Measurements from ENCODE around the gene APOA1.

Gene APOA1

GRCh38 chr11:116823031-116823843 lies 14.2 kb downstream of the APOA1 start, which contains the start of gene APOA4:
TSS of gene APOA4 (minus strand) at chr11:116823304. CDS start at chr11:116823191, 113 bp downstream.
- H3K27me3 ChIP-seq (ENCODE audit: control insufficient read depth, insufficient read depth, low read length) = no peaks in the 10 kb centered on the region
- H3K9me3 ChIP-seq (replicated peaks; ENCODE audit: low read length) = no peaks in the 10 kb centered on the region
- H3K4me3 ChIP-seq (ENCODE audit: low read length) = no peak within 1 kb of the TSS
- no peaks in the 10 kb centered on the region for H3K36me3 ChIP-seq (ENCODE audit: insufficient read depth, low read length)
- no peak within 1 kb of the TSS for H3K4me2 ChIP-seq (ENCODE audit: low read length)
- no peak within 1 kb of the TSS for H3K9ac ChIP-seq (ENCODE audit: low read depth, low read length)
- H3K4me1 ChIP-seq (ENCODE audit: control insufficient read depth, insufficient read depth, low read length) = no peaks in the 10 kb centered on the region

GRCh38 chr11:116822575-116822974 lies 14.8 kb downstream of the APOA1 start:
- H3K4me1 ChIP-seq (ENCODE audit: control insufficient read depth, insufficient read depth, low read length) = no peaks in the 10 kb centered on the region
- H3K27me3 ChIP-seq (ENCODE audit: control insufficient read depth, insufficient read depth, low read length) = no peaks in the 10 kb centered on the region
- no peak overlapping the region for H3K4me3 ChIP-seq (ENCODE audit: low read length)
- no peaks in the 10 kb centered on the region for H3K9me3 ChIP-seq (replicated peaks; ENCODE audit: low read length)
- no peak overlapping the region for H3K4me2 ChIP-seq (ENCODE audit: low read length)
- no peaks in the 10 kb centered on the region for H3K36me3 ChIP-seq (ENCODE audit: insufficient read depth, low read length)
- H3K9ac ChIP-seq (ENCODE audit: low read depth, low read length) = no peak overlapping the region

GRCh38 chr11:116821050-116821918 lies 16.1 kb downstream of the APOA1 start:
- H3K4me1 ChIP-seq (ENCODE audit: control insufficient read depth, insufficient read depth, low read length) = no peaks in the 10 kb centered on the region
- no peaks in the 10 kb centered on the region for H3K36me3 ChIP-seq (ENCODE audit: insufficient read depth, low read length)
- no peak overlapping the region for H3K9ac ChIP-seq (ENCODE audit: low read depth, low read length)
- no peak overlapping the region for H3K4me2 ChIP-seq (ENCODE audit: low read length)
- no peaks in the 10 kb centered on the region for H3K27me3 ChIP-seq (ENCODE audit: control insufficient read depth, insufficient read depth, low read length)
- H3K4me3 ChIP-seq (ENCODE audit: low read length) = no peak overlapping the region
- H3K9me3 ChIP-seq (replicated peaks; ENCODE audit: low read length) = no peaks in the 10 kb centered on the region

- H3K36me3 ChIP-seq (ENCODE audit: insufficient read depth, low read length) = no peaks in the 10 kb centered on the region
- H3K9ac ChIP-seq (ENCODE audit: low read depth, low read length) = no peak overlapping the region
- H3K4me1 ChIP-seq (ENCODE audit: control insufficient read depth, insufficient read depth, low read length) = no peaks in the 10 kb centered on the region
- H3K27me3 ChIP-seq (ENCODE audit: control insufficient read depth, insufficient read depth, low read length) = no peaks in the 10 kb centered on the region
- no peak overlapping the region for H3K4me2 ChIP-seq (ENCODE audit: low read length)
- no peaks in the 10 kb centered on the region for H3K9me3 ChIP-seq (replicated peaks; ENCODE audit: low read length)
- H3K4me3 ChIP-seq (ENCODE audit: low read length) = no peak overlapping the region
These were observed 18.4 kb downstream of the APOA1 start for GRCh38 chr11:116819049-116819448.

DNA sequence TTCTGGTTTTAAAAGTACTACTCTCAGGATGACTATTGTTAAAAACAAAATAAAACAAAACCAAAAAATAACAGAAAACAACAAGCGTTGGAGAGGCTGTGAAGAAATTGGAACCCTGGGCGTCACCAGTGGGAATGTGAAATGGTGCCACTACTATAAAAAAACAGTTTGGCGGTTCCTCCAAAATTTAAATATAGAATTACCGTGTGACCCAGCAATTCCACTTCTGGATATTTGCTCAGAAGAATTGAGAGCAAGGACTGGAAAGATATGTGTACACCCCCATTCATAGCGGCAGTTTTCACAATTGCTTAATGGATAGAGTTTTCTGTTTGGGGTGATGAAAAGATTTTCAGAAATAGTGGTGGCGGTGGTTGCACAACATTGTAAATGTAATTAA lies 22.9 kb downstream of the APOA1 start:
- Histone ChIP-seq H3K9me3 (replicated peaks; ENCODE audit: low read length) (no peaks in the 10 kb centered on the region), H3K4me1 (ENCODE audit: control insufficient read depth, insufficient read depth, low read length) (peaks cover 8% of the 10 kb centered on the region), H3K9ac (ENCODE audit: low read depth, low read length) (no peak overlapping the region), H3K36me3 (ENCODE audit: insufficient read depth, low read length) (no peaks in the 10 kb centered on the region), H3K27me3 (ENCODE audit: control insufficient read depth, insufficient read depth, low read length) (no peaks in the 10 kb centered on the region), H3K4me3 (ENCODE audit: low read length) (no peak overlapping the region), H3K4me2 (ENCODE audit: low read length) (no peak overlapping the region)

DNA sequence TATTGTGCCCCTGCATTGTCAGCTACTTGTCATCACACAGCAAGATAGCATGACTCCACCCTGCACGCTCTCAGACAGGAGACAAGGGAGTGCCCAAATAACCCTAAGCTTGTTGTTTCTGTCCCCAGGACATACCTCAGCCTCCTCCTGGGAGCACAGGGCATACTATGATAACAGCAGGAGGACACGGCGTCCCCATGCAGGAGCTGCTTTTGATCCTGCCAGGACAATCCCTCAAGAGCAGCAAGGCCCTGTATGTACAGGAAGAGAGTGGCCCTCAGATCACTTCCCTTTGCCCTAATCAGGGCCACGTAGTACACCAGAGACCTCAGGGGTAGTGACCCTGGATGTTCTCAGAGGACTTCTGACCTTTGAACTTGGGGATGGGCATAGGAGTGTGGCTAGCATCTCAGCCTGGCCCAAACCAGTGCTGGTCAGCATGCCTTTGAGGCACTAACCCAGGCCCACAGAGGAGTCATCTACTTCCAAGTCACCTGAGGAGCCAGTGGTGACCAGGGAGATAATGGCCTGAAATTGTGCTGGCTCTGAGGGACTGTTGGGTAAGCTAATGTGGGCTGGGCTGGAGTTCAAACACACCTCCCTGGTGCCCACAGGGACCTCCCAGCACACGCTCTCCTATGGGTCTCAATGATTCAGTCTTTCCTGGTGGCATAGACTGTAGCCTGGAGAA lies 23.5 kb downstream of the APOA1 start:
- Histone ChIP-seq H3K4me2 (ENCODE audit: low read length) (no peak overlapping the region), H3K36me3 (ENCODE audit: insufficient read depth, low read length) (no peaks in the 10 kb centered on the region), H3K9me3 (replicated peaks; ENCODE audit: low read length) (no peaks in the 10 kb centered on the region), H3K4me1 (ENCODE audit: control insufficient read depth, insufficient read depth, low read length) (peaks cover 12% of the 10 kb centered on the region), H3K9ac (ENCODE audit: low read depth, low read length) (no peak overlapping the region), H3K4me3 (ENCODE audit: low read length) (no peak overlapping the region), H3K27me3 (ENCODE audit: control insufficient read depth, insufficient read depth, low read length) (no peaks in the 10 kb centered on the region)

DNA sequence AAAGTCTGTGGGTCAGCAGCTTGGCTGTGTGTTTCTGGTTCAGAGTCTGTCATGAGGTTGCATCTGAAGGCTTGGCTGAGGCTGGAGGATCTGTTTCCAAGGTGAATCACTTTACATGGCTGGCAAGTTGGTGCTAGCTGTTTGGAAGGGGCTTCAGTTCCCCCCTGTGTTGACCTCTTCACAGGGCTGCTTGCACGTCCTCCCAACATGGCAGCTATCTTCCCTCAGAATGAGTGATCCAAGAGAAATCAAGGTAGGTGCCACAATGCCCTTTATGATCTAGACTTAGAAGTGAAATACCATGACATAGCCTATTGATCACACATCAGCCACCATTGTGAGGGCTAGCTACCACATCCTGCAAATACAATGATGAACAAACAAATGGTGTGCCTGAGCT lies 24.3 kb downstream of the APOA1 start:
- H3K36me3 ChIP-seq (ENCODE audit: insufficient read depth, low read length) = no peaks in the 10 kb centered on the region
- H3K27me3 ChIP-seq (ENCODE audit: control insufficient read depth, insufficient read depth, low read length) = no peaks in the 10 kb centered on the region
- H3K9ac ChIP-seq (ENCODE audit: low read depth, low read length) = no peak overlapping the region
- peaks cover 20% of the 10 kb centered on the region for H3K4me1 ChIP-seq (ENCODE audit: control insufficient read depth, insufficient read depth, low read length)
- H3K4me3 ChIP-seq (ENCODE audit: low read length) = no peak overlapping the region
- H3K9me3 ChIP-seq (replicated peaks; ENCODE audit: low read length) = no peaks in the 10 kb centered on the region
- no peak overlapping the region for H3K4me2 ChIP-seq (ENCODE audit: low read length)

DNA sequence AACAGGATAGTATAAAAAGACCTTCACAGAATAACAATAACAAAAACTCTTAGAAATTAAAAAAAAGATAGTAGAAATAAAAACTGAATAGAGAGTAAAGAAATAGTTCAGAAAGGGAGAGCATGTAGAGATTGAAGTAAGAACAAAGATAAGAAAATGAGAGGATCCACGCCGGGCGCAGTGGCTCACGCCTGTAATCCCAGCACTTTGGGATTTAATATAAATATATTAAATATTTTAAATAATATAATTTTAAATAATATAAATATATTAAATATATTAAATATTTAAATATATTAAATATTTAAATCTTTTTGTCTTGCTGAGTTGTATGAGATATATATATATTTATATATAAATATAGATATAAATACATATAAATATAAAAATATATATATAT lies 25.3 kb downstream of the APOA1 start:
- no peaks in the 10 kb centered on the region for H3K36me3 ChIP-seq (ENCODE audit: insufficient read depth, low read length)
- peaks cover 26% of the 10 kb centered on the region for H3K4me1 ChIP-seq (ENCODE audit: control insufficient read depth, insufficient read depth, low read length)

DNA sequence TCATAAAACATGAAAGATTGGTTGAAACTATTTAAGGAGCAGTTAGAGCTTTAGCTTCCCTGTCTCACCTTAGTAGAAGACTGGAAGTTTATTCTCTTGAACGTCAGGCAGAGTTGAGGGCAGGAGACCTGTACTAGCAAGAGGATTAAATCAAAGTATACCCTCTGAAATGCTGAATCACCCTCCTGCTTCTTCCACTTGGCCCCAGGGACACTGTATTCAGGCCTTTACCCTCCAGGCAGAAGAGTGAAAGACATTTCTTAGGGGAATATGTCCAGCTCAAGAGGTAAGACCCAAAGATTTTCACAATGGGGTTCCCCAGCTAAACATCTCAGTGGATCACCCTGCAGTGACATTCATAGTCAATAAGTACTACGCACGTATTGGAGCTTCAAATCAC lies 26.2 kb downstream of the APOA1 start:
- Histone ChIP-seq H3K9me3 (replicated peaks; ENCODE audit: low read length) (no peaks in the 10 kb centered on the region), H3K36me3 (ENCODE audit: insufficient read depth, low read length) (no peaks in the 10 kb centered on the region), H3K27me3 (ENCODE audit: control insufficient read depth, insufficient read depth, low read length) (no peaks in the 10 kb centered on the region), H3K9ac (ENCODE audit: low read depth, low read length) (no peak overlapping the region), H3K4me1 (ENCODE audit: control insufficient read depth, insufficient read depth, low read length) (peaks cover 26% of the 10 kb centered on the region), H3K4me3 (ENCODE audit: low read length) (no peak overlapping the region), H3K4me2 (ENCODE audit: low read length) (no peak overlapping the region)

More for the DNA sequence above, 25.3 kb downstream of the APOA1 start:
- Histone ChIP-seq H3K9ac (ENCODE audit: low read depth, low read length) (no peak overlapping the region), H3K4me2 (ENCODE audit: low read length) (no peak overlapping the region), H3K4me3 (ENCODE audit: low read length) (no peak overlapping the region), H3K9me3 (replicated peaks; ENCODE audit: low read length) (no peaks in the 10 kb centered on the region), H3K27me3 (ENCODE audit: control insufficient read depth, insufficient read depth, low read length) (no peaks in the 10 kb centered on the region)

DNA sequence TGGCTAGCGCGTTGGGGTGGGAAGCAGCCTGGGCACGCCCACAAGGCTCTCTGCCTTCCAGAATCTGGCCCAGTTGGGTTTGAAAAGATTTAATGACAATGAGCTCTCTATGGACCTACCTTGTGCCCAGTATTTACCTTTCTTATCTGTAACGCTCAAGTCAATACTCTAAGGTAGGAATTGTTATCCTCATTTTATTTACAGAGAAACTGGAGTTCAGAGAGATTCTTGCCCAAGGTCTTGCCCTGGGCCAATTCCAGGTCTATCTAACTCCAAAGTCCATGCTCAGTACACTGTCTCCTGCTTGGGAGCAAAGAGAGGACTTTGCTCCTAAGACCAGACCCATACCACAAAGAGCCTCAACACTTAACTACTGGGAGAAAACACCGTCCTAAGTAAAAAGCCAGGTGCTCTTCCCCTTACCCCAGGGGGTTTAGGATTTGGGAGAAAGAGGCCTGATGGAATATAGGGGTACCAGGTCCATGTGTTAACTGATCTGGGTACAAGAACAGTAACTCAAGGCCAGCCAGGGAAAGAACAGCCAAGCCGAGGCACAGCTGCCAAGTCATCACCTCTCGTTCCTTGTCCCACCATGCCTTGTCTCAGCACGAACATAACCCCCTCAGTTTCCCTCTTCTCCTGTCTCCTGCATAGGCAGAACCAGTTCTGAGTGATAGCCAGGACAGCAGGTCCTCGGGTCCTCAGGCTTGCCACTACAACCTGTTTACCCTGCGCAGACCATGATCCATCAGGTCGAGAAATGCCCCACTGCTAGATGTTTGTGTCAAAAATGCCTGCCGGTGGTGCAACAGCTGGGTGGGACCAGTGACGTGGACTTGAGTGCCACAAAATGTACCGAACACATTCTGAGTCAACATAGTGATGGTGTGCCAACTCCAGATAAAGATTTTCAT lies 28.9 kb downstream of the APOA1 start:
- peak overlapping the region; percentile 68 for H3K4me2 ChIP-seq (ENCODE audit: low read length)
- H3K4me1 ChIP-seq (ENCODE audit: control insufficient read depth, insufficient read depth, low read length) = peaks cover 26% of the 10 kb centered on the region
- peak overlapping the region; percentile 49 for H3K4me3 ChIP-seq (ENCODE audit: low read length)
- H3K9me3 ChIP-seq (replicated peaks; ENCODE audit: low read length) = no peaks in the 10 kb centered on the region
- H3K9ac ChIP-seq (ENCODE audit: low read depth, low read length) = peak overlapping the region; percentile 80
- no peaks in the 10 kb centered on the region for H3K27me3 ChIP-seq (ENCODE audit: control insufficient read depth, insufficient read depth, low read length)
- H3K36me3 ChIP-seq (ENCODE audit: insufficient read depth, low read length) = no peaks in the 10 kb centered on the region

Data from skeletal muscle satellite cell (primary cell).